Measurements from ENCODE around the gene PCSK2. TPM values are rescaled to one million over a fixed set of nuclear protein-coding genes. Genes with fewer than 3 reads are reported as not detected.

The PCSK2 gene
- 46.4 and 61.2 TPM in 2 replicates for total RNA-seq (ENCODE audit: low replicate concordance)
- long read RNA-seq, full-length matches to known transcripts, result 309 of 348 reads
- long read RNA-seq, partial matches to known transcripts, result 22 of 348 reads
- long read RNA-seq, other reads (novel, unspliced or antisense), result 17 of 348 reads

GRCh38 chr20:17226410-17227218 is at the start of gene PCSK2:
Gene PCSK2, plus strand, starts transcription at chr20:17227040. Its CDS starts 266 bp downstream, at chr20:17227306.
- H3K36me3 Mint-ChIP-seq, result no peaks in the 10 kb centered on the region
- peaks cover 16% of the 10 kb centered on the region for H3K4me1 Mint-ChIP-seq (ENCODE audit: unreplicated experiment)
- H3K27me3 Mint-ChIP-seq, result peaks cover 93% of the 10 kb centered on the region
- no peak for TF ChIP-seq CTCF (conservative IDR thresholded peaks at IDR 0.05)
- H3K4me3 Mint-ChIP-seq, result peak within 1 kb of the TSS; percentile 87
- H3K27ac Mint-ChIP-seq, result peak within 1 kb of the TSS; percentile 23
- H3K9me3 Mint-ChIP-seq, result peaks cover 7% of the 10 kb centered on the region
- peak; percentile 82 for DNase-seq (ENCODE audit: extremely low spot score, unreplicated experiment)

GRCh38 chr20:17177341-17177740 is 49.5 kb upstream of the PCSK2 start:
- no peak for DNase-seq (ENCODE audit: extremely low spot score, unreplicated experiment)
- H3K4me1 Mint-ChIP-seq (ENCODE audit: unreplicated experiment), result peaks cover 6% of the 10 kb centered on the region
- H3K9me3 Mint-ChIP-seq, result no peaks in the 10 kb centered on the region
- no peaks in the 10 kb centered on the region for H3K27me3 Mint-ChIP-seq
- no peaks in the 10 kb centered on the region for H3K36me3 Mint-ChIP-seq
- no peak overlapping the region for H3K4me3 Mint-ChIP-seq
- TF ChIP-seq CTCF (conservative IDR thresholded peaks at IDR 0.05), result no peak
- no peak overlapping the region for H3K27ac Mint-ChIP-seq

GRCh38 chr20:17179840-17180239 is 47.0 kb upstream of the PCSK2 start:
- H3K36me3 Mint-ChIP-seq, result no peaks in the 10 kb centered on the region
- no peak for TF ChIP-seq CTCF (conservative IDR thresholded peaks at IDR 0.05)
- DNase-seq (ENCODE audit: extremely low spot score, unreplicated experiment), result no peak
- H3K4me1 Mint-ChIP-seq (ENCODE audit: unreplicated experiment), result peaks cover 6% of the 10 kb centered on the region
- no peak overlapping the region for H3K4me3 Mint-ChIP-seq
- no peak overlapping the region for H3K27ac Mint-ChIP-seq
- H3K9me3 Mint-ChIP-seq, result no peaks in the 10 kb centered on the region
- H3K27me3 Mint-ChIP-seq, result no peaks in the 10 kb centered on the region

- Mint-ChIP-seq H3K4me3 (no peak overlapping the region), H3K9me3 (no peaks in the 10 kb centered on the region), H3K4me1 (ENCODE audit: unreplicated experiment) (no peaks in the 10 kb centered on the region), H3K27ac (no peak overlapping the region), H3K27me3 (peaks cover 2% of the 10 kb centered on the region), H3K36me3 (no peaks in the 10 kb centered on the region)
- TF ChIP-seq CTCF (conservative IDR thresholded peaks at IDR 0.05), result no peak
- DNase-seq (ENCODE audit: extremely low spot score, unreplicated experiment), result no peak
Measured at GRCh38 chr20:17189976-17190695, 36.7 kb upstream of the PCSK2 start.

GRCh38 chr20:17197041-17197440 is 29.8 kb upstream of the PCSK2 start:
- TF ChIP-seq CTCF (conservative IDR thresholded peaks at IDR 0.05), result no peak
- Mint-ChIP-seq H3K4me1 (ENCODE audit: unreplicated experiment) (no peaks in the 10 kb centered on the region), H3K36me3 (no peaks in the 10 kb centered on the region), H3K27me3 (peaks cover 25% of the 10 kb centered on the region), H3K4me3 (no peak overlapping the region), H3K27ac (no peak overlapping the region), H3K9me3 (no peaks in the 10 kb centered on the region)
- no peak for DNase-seq (ENCODE audit: extremely low spot score, unreplicated experiment)
